ENCODE measurements around the gene KRTAP20-4.

Gene KRTAP20-4

DNA sequence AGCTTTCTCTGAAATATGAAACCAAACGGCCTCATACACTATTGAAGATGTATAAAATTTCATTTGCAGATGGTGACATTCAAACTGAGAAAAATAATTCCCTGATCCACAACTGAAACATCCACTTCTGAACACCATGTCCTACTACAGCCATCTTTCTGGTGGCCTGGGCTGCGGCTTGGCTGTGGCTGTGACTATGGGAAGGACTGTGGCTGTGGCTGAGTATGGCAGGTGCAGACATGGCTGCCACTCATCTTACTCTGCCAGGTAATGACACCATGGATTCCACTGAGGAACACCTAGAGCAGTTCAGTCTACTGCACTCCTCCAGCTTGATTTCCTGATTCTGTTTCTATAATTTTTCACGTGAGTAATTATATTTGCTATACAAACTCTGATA lies at the start of gene KRTAP20-4:
Gene KRTAP20-4 (plus strand): TSS at position 106 of the 400 bp plus-strand sequence.
- DNase-seq (ENCODE audit: low read depth in 2 of 2): no peak

- no peak for DNase-seq (ENCODE audit: low read depth in 2 of 2)
Observed at GRCh38 chr21:30577766-30578165, 42.7 kb upstream of the KRTAP20-4 start.

- no peak for DNase-seq (ENCODE audit: low read depth in 2 of 2)
Observed at GRCh38 chr21:30579346-30579745, 41.1 kb upstream of the KRTAP20-4 start.

- DNase-seq (ENCODE audit: low read depth in 2 of 2): no peak
Observed at GRCh38 chr21:30580132-30580531, 40.3 kb upstream of the KRTAP20-4 start.

DNA sequence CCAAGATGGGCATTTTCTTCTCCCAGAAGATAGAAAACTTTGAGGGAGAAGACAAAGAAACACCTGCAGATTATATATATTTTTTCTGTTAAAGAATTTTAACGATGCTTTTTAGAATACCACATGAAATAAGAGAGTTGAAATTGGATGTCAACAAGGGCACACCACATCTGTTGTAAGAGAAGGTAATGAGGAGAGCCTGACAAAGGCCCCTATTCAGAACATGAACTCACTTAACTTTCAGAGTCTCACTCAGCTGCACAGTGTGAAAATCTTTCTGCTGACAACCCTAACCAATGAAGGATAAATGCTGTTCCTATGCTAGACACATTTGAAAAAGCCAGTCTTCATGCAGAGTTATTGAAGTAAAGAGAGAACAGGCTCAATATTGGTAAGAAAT lies 37.6 kb upstream of the KRTAP20-4 start:
- no peak for DNase-seq (ENCODE audit: low read depth in 2 of 2)

GRCh38 chr21:30590297-30590696 lies 30.1 kb upstream of the KRTAP20-4 start, which contains the start of gene KRTAP22-2:
Gene KRTAP22-2 (minus strand): TSS chr21:30590397.
- no peak for DNase-seq (ENCODE audit: low read depth in 2 of 2)

- DNase-seq (ENCODE audit: low read depth in 2 of 2): no peak
Observed at GRCh38 chr21:30592140-30592539, 28.3 kb upstream of the KRTAP20-4 start, which contains the start of gene KRTAP6-3. Gene KRTAP6-3 (plus strand): TSS chr21:30592440. CDS start chr21:30592446, 6 bp downstream.

GRCh38 chr21:30598802-30599201 lies 21.6 kb upstream of the KRTAP20-4 start, which contains the start of gene KRTAP6-2:
Gene KRTAP6-2 (minus strand): TSS chr21:30598902. CDS start chr21:30598874, 28 bp downstream.
- no peak for DNase-seq (ENCODE audit: low read depth in 2 of 2)

- no peak for DNase-seq (ENCODE audit: low read depth in 2 of 2)
Observed at GRCh38 chr21:30600787-30601186, 19.6 kb upstream of the KRTAP20-4 start, which contains the start of gene KRTAP22-1. Gene KRTAP22-1 (plus strand): TSS chr21:30601087.

GRCh38 chr21:30605968-30606367 lies 14.5 kb upstream of the KRTAP20-4 start:
- DNase-seq (ENCODE audit: low read depth in 2 of 2): no peak

GRCh38 chr21:30612132-30612531 lies 8.3 kb upstream of the KRTAP20-4 start:
- DNase-seq (ENCODE audit: low read depth in 2 of 2): no peak

- no peak for DNase-seq (ENCODE audit: low read depth in 2 of 2)
Observed at GRCh38 chr21:30613836-30614235, 6.6 kb upstream of the KRTAP20-4 start, which contains the start of gene KRTAP6-1. Gene KRTAP6-1 (minus strand): TSS chr21:30613930. CDS start chr21:30613904, 26 bp downstream.

DNA sequence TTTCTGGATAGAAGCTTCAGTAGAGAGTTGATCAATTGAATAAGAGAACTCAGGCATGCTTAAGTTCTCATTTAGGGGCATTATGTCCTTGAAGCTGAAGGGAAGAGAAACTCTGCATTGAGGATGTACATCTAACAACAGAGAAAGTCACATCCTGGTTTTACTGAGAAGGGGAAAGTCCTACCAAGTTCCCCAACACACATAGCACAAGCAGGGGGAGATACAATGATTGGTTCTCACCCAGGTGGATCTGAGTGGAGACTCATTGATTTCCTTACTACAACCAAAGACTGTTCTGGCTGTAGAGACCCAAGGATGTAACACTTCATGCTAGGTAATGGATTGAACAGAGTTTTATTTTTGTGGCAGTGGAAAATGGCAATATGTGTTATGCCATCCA lies 5.2 kb upstream of the KRTAP20-4 start:
- DNase-seq (ENCODE audit: low read depth in 2 of 2): no peak

DNA sequence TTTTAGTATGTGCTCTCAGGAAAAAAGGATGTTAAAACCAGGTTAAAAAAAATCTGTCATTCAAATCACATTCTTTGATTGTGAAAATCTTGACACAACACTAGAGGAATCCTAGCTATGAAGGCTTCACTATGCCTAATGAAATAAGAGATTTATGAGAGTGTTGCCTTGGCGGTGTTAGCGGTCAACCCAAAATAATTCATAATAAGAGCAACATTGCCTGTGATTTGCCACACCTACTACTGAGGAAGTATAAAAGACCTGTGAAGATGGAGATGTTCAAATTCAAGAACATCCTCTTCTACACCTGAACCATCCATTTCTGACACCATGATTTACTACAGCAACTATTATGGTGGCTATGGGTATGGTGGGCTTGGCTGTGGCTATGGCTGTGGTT lies 4.3 kb upstream of the KRTAP20-4 start, which contains the start of gene KRTAP20-1:
Gene KRTAP20-1 (plus strand): TSS at position 301 of the 400 bp plus-strand sequence. CDS start 30 bp downstream, at position 331.
- DNase-seq (ENCODE audit: low read depth in 2 of 2): no peak

GRCh38 chr21:30620080-30620479 lies 347 bp upstream of the KRTAP20-4 start:
- no peak for DNase-seq (ENCODE audit: low read depth in 2 of 2)

GRCh38 chr21:30623362-30623761 lies 2.9 kb downstream of the KRTAP20-4 start:
- DNase-seq (ENCODE audit: low read depth in 2 of 2): no peak

GRCh38 chr21:30625449-30626165 lies 5.2 kb downstream of the KRTAP20-4 start:
- no peak for DNase-seq (ENCODE audit: low read depth in 2 of 2)

DNA sequence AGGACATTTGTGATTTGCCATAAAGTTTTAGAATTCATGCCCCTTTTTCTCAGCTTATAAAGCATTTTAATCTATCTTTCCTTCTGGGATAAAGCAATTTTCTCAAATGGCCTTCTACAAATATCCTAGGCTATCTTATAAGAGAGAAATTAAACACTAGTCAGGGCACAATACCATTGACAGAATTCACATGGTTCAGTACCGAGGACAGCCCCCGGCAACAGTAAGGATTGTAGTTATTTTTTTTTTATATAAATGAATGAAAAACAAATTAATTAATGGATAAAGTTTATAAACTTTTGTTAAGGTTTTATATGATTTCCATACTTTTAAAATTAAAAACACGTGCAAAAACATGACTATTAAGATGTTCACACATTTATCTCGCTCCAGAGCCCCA lies 7.7 kb downstream of the KRTAP20-4 start:
- no peak for DNase-seq (ENCODE audit: low read depth in 2 of 2)

GRCh38 chr21:30629200-30629599 lies 8.8 kb downstream of the KRTAP20-4 start:
- DNase-seq (ENCODE audit: low read depth in 2 of 2): no peak

- no peak for DNase-seq (ENCODE audit: low read depth in 2 of 2)
Observed at GRCh38 chr21:30634906-30635305, 14.5 kb downstream of the KRTAP20-4 start, which contains the start of gene KRTAP20-2. Gene KRTAP20-2 (plus strand): TSS chr21:30635206. CDS start chr21:30635264, 58 bp downstream.

DNA sequence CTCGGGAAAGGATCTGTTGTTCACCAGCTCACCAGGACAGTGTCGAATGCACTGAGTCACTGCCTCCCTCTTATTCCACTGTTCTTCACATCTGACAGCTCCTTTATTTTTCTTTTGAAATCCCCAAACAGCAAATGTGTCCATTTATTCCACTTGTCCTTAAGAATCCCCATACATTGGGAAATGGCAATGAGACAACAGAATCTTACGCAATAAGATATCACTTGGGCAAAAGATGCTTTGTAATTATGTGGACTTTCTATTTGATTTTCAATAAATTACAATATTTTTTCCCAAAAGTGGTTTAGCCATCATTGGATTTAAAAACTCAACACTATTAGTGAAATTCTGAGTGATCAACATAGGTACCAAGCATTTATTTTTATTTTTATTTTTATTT lies 18.3 kb downstream of the KRTAP20-4 start:
- DNase-seq (ENCODE audit: low read depth in 2 of 2): no peak

DNA sequence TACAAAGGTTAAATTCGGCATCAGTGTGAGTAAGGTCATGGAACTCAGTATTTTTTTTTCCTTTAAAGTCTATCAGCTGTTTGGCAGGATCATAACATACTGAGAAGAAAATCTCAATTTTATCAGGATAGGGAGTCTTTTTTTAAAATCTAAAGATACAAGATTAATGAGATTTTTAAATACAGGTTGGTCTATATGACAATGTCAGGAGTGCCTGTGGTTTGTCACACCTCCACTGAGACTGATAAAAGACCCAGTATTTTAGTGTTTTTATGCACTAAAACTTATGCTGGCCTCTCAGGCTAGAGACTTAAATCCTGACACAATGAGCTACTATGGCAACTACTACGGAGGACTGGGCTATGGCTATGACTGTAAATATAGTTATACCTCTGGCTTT lies 22.1 kb downstream of the KRTAP20-4 start, which contains the start of gene KRTAP20-3:
Gene KRTAP20-3 (plus strand): TSS at position 301 of the 400 bp plus-strand sequence.
- DNase-seq (ENCODE audit: low read depth in 2 of 2): no peak

- DNase-seq (ENCODE audit: low read depth in 2 of 2): no peak
Observed at GRCh38 chr21:30646904-30647414, 26.5 kb downstream of the KRTAP20-4 start.
